ENCODE measurements around the gene NEK4.
"Not testable (repeated sequence)": the region's sequence is repeated elsewhere in the genome, so short reads cannot be mapped to it uniquely, and the experiment has no call there.

The NEK4 gene

DNA sequence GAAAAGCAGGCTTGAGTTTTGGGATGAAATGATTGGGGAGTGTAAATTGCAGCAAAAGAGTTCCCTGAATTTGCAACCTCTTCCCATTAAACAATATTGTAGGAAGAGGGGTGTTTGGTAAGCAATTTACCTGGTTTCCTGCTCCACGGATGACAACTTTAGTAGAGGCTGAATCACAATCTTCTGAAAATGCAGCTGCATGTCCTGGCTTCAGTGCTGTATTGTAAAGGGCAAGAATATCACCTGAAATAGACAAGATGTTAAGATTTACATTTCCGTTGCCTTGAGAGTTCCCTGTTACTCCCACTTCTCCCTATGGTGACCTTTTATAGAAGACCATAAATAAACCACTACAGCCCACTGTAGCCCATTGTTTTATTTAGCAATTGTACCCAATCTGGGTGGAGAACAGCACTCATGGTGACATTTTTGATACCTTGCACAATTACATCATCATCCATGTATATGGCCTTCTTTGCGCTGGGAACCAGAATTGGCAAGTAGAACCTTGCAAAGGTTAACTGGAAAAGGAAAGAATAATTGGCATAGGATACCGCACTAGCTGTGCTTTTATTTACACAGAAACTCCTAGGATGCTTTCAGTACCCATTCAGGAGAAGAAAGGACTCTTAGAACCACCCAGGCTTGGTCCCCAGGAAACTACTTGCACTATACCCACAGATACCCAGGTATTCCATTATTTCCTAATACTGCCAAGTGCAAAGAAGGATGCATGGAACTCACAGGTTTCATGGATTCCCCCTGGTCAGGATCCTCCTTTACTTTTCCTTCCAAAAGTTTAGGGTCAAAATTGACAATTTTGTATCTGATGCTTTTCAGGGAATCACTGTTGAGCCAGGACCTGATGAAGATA, 74.7 kb downstream of the NEK4 start:
- DNase-seq: no peak

DNA sequence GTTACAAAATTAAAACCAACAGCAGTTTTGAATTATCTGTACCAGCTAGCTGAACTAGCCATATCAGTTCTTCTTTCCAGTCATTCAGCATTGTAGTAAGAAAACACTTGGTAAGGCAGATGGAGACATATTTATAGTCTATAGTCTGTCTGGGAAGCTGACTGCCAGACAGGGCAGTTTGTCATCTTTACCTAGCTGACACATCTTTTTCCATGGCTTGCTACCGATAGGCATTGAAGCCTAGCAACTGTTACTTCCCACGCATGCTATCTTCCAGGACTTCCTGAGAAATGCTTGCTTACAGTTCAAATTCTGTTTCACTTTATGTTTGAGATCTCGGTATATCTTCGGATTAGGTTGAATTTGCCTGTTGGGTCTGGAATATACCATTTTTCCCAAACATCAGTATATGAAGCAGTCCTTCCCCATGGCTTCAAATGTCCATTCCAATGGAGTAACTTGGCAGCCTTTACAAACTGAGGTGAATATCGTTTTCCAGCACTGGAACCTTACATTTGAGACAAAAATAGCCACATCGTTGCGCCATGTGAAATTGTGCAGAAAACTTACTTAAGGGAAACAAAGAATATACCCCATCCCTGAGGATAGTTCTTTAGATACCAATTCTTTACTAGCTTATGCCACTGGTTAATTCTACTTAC, 76.1 kb downstream of the NEK4 start:
- no peak for DNase-seq

- DNase-seq: no peak
These were observed 77.7 kb downstream of the NEK4 start for GRCh38 chr3:52693071-52693470.

GRCh38 chr3:52690560-52690959, 80.2 kb downstream of the NEK4 start:
- DNase-seq: no peak

DNA sequence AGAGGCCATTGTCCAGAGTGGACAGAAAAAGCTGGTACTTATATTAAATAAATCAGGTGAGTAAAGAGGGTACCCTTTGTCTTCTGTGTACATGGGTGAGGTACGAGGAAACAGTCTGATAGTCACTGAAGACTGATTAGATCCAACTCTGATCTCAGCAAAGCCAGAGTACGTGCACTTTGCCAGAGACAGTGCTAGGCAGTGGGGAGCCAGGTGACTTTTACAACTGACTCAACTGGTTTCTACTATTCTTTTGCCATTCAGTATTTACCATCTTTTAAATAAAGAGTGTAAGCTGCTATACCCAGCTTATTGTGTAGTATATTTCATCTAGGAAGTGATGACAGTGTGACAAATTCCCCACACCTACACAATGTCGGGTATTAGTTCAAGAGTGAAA, 81.6 kb downstream of the NEK4 start:
- no peak for DNase-seq

DNA sequence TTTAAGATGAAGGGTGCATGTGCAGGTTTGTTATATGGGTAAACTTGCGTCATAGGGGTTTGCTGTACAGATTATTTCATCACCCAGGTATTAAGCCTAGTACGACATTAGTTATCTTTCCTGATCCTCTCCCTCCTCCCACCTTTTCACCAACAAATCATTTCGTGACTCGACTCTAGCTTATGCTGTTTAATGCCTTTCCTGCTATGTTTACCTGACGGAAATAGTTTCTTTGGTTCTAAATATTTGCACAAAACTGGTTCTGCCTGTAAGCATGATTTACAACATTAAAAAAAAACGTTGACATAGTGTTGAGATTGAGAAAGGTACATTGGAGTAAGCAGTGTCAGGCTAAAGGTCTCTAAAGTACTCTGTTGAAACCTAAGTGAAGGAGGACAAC, 82.5 kb downstream of the NEK4 start:
- DNase-seq: no peak

GRCh38 chr3:52685709-52686691, 84.7 kb downstream of the NEK4 start, which contains the start of the genes GNL3 and PBRM1:
TSS of gene GNL3 (plus strand) at chr3:52686032. CDS start at chr3:52686093, 61 bp downstream.
TSS of gene PBRM1 (minus strand) at chr3:52685913.
- peak; percentile 96 for DNase-seq

DNA sequence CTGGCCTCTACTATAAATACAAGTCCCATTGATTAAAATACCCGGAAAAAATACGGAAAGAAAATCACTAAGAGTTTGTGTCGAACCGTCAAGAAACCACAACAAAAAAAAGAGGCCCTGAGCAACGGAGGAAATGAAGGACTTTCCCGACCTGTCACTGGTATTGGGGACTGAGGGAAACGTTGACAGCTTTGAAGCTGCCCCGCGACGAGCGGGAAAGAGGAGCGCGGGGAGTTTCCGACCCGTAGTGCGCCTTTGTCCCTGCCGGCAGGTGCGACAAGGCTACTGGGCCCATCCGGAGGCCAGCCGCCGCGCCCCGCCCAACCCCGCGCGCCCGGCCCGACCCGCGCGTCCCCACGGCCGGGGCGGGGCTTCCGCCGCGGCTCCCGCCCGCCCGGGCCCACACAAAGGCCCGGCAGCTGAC, 85.4 kb downstream of the NEK4 start:
- DNase-seq: peak; percentile 90

DNA sequence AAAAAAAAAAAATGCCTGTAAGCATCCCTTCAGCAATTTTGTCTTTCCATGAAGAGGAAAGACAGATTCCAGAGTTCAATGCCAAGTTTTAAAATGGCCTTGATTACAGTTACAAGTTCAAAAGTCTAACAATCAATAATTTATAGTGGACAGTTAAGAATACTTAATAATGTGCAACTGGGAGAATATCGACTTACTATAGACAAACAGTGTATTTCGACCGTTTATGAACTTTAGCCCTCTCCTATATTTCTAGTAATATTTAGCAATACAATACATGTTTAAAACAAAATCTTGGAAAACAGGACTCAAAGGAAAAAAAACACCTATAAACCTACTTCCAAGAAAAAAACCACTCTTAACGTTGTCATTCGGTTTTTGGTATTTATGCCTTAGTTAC, 86.6 kb downstream of the NEK4 start:
- DNase-seq: no peak

DNA sequence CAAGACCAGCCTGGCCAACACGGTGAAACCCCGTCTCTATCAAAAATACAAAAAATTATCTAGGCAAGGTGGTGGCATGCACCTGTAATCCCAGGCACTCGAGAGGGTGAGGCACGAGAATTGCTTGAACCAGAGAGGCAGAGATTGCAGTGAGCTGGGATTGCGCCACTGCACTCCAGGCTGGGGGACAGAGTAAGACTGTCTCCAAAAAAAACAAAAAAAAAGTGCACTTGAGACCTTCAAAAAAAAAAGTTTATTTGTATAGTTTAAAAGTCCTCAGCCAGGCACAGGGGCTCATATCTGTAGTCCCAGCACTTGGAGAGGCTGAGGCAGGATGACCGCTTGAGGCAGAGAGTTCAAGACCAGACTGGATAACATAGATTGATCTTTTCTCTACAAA, 87.1 kb downstream of the NEK4 start:
- no peak for DNase-seq

DNA sequence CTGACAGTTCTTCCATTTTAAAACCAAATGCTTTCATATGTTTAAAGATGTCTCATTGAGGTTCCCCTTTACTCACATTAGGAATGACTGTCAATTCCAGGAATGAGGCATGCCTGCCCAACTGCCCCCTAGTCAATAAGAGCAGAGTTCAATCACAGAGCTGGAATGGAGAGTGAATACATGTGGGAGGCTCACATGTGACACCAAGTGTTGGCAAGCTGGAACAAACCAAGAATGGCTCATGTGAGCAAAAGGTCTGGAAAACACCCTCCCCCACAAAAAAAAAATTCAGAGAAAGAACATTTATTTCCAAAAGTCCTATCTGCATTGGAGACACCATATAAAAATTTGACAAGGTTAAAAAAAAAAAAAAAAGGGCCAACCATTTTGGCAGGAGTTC, 88.7 kb downstream of the NEK4 start:
- DNase-seq: peak; percentile 79

GRCh38 chr3:52681596-52681995, 89.1 kb downstream of the NEK4 start:
- DNase-seq: no peak

- DNase-seq: no peak
These were observed 90.9 kb downstream of the NEK4 start for GRCh38 chr3:52679811-52680210.

- no peak for DNase-seq
These were observed 91.6 kb downstream of the NEK4 start for GRCh38 chr3:52679199-52679538.

DNA sequence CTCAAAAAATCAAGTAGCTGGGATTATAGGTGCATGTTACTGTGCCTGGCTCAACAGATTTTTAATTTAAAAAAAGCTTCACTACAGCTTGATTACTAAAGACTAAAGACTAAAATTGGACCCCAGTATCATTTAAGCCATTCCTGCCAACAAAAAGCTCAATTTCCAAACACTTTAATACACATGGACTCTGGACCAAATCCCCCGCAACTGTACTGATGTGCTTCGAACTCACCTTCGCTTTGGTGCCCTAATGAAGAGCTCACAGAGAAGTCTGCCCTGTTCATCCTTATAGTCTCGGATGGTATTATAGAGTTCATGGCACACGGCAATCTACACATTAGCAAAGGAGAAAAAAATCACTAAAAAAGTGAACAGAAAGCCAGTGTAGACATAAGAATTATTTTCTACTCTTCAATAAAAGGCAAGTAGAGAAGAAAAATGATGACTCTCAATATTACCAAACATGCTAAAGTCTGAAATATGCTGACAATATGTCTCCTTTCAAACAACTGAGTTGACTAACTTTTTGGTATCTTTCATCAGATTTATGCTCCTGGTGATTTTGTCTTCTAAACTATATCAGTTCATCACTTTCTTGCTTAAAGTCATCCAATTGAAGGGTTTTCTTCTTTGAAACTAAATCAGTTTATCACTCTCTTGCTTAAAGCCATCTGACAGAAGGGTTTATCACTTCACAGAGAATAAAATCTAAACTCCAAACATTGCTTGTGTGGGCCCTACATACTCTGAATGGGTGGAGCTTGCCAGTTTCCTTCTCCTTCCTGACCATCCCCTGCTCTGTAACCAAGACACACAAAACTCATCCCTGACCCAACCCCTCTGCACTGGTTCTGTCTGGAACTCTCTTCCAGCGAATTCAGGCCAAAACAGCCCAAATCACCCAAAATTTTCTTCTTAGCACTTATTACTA, 92.2 kb downstream of the NEK4 start:
- DNase-seq: no peak

GRCh38 chr3:52676201-52676600, 94.5 kb downstream of the NEK4 start:
- DNase-seq: not testable (repeated sequence)

GRCh38 chr3:52671676-52672075, 99.1 kb downstream of the NEK4 start:
- DNase-seq: peak; percentile 50

DNA sequence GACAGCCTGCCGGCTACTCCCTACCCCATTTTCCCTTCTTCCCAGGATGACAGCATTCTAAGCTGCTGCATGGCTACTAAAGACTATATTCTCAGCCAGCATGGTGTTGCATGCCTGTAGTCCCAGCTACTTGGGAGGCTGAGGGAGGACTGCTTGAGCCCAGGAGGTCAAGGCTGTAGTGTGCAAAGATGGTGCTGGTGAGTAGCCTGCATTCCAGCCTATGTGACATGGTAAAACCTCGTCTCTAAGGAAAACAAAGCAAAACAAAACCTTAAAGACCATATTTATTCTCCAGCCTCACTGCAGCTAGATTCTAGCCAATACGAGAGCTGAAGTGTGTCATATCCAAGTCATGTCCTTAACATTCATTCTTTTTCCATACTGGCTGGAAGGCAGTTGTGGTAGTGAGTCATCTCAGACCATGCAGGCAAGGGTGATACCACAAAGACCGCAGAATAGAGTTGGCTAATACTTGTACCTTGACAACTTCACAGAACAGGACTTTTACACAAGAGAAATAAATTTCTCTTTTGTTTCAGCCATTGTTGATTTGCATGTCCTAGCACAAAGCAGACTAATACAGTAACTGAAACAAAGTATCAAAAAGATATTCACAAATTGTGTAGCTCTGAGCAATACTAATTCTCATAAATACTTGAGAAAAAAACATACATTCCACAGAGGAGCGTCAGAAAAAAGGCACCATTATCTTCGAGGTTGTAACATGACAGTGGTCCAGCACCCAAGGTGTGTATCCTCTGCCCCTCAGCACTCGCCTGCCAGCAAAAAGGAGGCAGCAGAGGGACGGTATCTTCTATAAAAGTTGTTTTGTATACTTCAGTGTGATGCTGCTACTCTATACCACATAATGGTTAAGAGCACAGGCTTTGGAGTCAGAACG, 99.9 kb downstream of the NEK4 start:
- DNase-seq: peak; percentile 92

DNA sequence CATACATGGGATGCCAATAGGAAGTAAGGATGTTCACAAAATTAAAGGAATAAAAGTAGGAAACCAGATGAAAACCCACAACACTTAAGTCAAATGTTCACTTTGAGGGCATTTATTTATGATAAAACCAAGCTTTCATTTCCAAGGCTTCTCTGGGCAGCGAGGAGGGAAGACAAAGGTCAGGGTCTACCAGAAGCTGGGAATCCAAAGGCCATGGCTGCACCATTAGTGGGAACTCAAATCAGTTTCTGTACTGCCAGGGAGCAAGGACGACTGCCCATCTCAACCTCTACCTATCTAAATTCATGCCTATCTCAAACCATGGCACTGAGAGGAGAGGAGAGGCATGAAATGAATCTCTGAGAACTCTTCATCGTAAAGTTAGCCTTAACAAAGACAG, 107.6 kb downstream of the NEK4 start:
- DNase-seq: no peak

DNA sequence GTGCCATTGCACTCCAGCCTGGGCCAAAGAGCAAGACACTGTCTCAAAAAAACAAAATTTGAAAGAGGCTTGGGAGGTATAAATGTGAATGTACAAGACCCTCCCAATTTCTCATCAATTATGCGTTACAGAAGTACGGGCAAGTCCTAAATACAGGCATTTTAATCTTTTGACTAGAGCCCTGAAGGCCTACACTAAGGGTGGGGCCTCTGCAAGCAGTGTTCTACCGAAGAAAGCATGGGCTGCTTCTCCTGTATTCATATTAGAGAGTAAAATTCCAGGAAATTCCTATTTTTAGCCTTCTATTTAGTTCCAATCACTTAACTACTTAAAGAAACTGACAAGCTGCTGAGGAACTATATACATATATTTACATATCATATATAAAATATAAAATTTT, 110.7 kb downstream of the NEK4 start:
- no peak for DNase-seq
